Measurements from ENCODE around the gene GTF2H4.
"Not testable (repeated sequence)": the region's sequence is repeated elsewhere in the genome, so short reads cannot be mapped to it uniquely, and the experiment has no call there.

The GTF2H4 gene

DNA sequence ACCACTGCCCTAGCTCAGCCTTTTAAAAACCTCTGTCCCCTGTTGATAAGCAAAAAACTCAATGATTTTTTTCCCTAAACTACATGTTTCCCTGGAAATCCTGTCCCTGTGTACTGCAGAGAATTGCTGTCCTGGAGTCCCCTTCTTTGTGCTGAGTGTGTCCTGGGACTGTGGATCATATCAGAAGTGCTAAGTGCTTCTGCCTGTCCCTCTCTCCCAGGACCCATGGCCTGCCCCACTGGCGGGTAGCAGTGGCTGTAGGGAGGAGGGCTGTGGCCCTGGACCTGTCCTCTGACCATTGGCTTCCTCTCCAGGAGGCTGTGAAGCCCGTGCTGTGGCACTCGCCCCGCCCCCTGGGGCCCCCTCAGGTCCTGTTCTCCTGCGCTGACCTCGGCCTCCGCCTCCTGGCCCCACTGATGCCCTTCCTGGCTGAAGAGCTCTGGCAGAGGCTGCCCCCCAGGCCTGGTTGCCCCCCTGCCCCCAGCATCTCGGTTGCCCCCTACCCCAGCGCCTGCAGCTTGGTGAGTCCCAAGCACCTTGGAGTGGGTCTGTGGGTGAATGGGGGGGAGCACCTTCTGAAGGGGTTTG is 16.1 kb downstream of the GTF2H4 start:
- DNase-seq (ENCODE audit: low spot score) = not testable (repeated sequence)

DNA sequence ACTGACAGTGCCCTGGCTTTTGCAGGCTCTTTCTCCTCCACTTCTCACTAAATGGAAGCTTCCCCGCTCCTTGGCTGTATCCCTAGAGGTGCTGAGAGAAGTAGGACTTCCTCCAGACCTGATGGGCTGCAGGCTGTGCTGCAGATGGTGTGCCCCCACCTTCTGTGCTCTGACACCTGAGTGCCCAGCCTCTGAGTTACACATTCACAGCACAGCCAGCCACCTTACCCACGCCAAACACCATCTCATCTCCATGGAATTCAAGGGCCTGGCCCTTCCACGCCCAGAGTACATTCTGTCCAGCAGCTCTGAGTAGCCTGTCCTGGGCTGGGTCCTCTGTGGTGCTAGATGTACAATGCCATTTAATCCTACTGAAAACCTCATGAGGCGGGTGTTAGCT is 18.6 kb downstream of the GTF2H4 start:
- DNase-seq (ENCODE audit: low spot score) = no peak

DNA sequence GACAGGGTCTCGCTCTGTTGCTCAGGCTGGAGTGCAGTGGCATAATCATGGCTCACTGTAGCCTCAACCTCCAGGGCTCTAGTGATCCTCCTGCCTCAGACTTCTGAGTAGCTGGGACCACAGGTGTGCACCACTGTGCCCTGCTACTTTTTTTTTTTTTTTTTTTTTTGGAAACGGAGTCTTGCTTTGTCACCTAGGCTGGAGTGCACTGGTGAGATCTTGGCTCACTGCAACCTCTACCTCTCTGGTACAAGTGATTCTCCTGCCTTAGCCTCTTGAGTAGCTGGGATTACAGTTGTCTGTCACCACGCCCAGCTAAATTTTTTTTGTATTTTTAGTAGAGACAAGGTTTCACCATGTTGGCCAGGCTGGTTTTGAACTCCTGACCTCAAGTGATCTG is 19.1 kb downstream of the GTF2H4 start:
- DNase-seq (ENCODE audit: low spot score) = not testable (repeated sequence)

DNA sequence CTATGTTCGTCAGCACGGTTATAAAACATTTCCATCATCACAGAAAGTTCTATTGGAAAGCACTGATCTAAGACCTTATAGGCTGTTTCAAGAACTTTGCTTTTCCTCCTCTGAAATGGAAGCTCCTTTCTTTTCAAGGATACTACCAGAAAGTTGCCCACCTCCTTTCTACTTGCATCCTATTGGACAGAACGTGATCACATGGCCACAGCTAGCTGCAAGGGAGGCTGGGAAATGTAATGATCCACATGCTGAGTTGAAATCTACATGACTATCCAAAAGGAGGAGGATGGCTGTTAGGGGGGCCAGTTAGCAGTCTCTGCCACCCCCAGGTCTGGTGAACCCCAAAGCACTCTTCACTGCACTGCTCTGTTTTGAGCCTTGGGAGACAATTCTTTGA is 20.7 kb downstream of the GTF2H4 start:
- no peak for DNase-seq (ENCODE audit: low spot score)

DNA sequence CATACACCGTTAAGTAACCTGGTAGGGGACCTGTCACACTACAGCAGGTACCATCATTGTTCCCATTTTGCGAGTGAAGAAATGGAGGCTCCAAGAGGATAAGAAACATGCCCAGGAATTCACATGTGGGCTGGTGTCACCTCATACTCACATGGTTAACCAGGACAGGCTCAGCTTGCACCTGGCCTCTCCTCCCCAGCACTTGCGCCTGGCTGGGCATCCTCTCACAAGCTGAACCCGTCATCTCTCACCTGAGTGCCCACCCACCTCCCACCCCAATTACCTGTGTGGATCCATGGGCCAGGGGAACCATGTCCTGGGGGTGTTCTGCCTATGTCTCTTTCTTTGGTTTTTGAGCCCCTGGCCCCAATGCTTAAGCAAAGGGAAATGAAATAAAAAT is 22.5 kb downstream of the GTF2H4 start:
- DNase-seq (ENCODE audit: low spot score) = no peak

DNA sequence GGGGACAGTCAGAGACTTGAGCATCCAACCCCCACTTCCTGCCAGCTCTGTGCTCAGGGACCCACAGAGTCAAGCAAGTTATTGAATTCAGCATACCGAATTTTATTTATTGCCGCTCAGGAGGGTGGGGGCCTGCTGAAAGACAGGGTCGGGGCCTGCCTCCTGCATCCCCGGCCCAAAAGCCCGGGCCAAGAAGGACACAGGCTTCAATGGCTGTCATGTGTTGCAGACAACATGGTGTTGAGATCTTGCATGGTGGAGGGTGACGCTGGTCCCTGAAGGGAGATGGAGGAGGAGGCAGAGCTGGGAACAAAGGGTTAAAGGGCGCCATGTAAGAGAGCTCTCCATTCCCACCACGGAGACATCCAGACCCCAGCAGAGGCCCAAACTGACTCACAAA is 23.3 kb downstream of the GTF2H4 start:
- DNase-seq (ENCODE audit: low spot score) = no peak

DNA sequence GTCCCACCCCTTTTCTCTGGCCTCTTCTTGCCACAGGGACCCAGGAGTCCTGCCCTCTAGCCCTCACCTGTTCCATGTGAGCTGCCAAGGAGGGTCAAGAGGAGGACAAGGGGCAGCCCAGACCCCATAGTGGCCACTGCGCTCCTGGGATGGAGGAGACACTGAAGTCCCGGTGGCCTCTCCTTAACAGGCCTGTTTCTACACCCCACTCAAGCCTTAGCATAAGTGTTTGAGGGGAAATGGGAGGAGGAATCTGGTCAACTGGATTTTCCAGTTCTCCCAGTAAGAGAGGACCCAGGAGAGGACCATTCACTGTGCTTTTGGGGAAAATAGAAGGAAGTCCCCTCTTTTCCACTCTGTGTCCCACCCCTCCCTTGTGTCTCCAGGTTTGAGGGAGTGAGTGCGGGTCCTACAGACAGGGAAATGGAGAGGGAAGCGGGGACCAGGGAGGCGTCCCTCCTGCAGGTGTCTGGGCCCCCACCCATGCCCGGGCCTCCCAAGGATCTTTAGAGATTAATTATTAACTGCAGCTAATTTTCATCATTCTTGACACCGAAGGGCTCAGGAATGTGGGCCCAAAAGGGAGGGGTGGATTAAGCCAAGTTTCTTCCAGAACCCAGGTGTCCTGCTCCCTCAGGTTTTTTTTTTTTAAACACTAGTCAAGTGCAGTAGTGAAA is 24.1 kb downstream of the GTF2H4 start, which contains the start of gene SFTA2:
Gene SFTA2, minus strand, starts transcription at position 202 of the 677 bp plus-strand sequence. Its CDS starts 74 bp downstream, at position 128.
- no peak for DNase-seq (ENCODE audit: low spot score)

DNA sequence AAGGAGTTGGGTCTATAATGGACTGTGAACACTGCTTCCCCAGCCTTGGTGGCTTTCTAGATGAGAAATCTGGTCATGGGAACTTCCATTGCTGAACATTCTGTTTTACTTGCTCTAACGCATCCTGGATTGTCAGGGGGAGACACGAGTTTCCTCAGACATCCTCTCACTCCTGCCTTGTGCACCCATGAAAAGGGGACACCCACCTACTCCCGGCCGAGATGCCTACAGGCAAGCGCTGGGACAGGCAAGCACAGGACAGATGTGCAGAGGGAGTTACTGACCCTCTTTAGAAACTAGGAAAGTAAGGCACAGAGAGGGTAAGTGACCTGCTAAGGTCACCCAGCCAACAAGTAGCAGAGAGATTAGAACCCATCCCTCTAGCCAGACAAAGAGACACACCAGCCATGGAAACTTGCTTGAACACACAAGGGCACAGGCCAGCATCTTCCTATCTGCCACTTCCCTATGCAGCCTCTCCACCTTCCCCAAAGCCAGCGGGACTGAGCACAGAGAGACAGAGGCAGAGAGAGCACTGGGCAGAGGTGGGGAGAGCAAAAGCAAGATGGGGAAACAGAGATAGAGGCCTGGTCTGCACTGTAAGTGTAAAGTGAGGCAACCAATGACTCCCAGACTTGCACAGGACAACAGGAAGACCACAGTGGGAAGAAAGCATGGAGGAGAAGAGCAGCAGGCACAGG is 24.8 kb downstream of the GTF2H4 start:
- DNase-seq (ENCODE audit: low spot score) = no peak

DNA sequence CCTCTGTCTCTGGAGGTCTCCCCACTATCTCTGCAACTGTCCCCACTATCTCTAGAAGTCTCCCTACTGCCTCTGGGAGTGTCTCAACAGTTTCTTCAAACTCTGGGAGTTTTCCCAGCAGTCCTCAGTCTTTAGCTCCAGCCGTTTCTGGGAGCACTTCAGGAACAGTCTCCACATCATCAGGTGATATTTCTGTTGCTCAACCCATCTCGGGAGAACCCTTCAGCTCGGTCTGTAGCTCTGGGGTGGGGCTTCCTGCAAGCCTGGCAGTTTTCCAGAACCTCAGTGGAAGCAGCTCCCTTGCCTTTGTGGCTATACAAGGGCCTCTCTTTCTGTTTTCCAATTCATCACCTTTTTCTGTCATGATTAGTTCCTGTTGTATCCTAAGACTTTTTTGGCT is 27.0 kb downstream of the GTF2H4 start:
- DNase-seq (ENCODE audit: low spot score) = no peak

DNA sequence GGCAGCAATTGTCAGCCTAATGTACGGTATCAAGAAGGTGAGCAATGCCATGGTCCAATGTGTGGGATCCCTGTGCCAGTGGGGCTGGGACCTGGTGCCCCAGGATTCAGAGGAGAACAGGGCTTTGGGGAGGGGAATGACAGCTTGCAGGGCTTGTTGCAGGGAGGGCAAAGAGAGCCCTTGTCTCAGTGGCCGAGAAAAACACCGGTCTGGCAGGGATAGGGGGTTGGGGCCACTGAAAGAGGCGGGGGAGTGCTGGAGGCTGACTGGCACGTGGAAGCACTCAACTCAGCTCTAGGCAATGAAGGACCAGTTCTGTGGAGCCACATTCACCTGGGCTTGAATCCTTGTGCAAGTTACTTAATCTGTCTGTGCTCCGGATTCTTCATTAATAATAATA is 29.3 kb downstream of the GTF2H4 start:
- no peak for DNase-seq (ENCODE audit: low spot score)

DNA sequence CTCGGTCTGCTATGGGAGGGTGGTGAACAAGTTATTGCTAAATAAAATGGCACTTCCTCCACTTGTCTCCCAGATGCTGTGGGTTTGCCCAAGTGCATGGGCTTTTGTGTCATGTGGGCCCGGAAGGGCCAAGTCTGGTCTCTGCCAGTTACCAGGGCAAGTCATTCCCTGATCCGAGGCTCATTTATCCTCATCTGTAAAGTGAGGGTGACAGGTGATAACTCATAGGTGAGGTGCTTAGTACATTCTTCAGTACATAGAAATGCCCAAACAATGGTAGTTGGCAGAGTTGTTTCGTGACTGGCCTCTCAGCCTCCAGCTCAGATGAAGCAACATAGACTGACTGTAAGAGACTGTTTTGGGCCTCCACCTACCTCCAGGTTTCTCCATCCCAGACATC is 30.7 kb downstream of the GTF2H4 start:
- DNase-seq (ENCODE audit: low spot score) = no peak

DNA sequence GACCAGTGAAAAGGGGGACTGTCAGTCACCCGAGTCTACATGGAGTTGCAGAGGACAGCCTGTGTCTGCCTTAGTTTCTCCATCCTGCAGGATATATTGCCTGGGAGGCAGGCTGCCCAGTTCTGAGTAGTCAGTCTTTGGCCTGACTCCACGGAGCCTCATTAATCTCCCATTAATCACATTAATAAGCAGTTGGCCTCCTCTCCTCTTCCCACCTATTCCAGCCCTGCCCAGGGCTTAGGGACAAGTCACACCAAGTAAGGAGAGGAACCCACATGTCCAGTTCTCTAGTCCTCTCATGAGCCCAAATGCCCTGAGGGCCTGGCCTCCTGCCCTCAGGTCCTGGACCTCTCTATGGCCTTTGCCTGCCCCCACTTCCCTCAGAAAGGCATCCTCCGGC is 31.5 kb downstream of the GTF2H4 start:
- no peak for DNase-seq (ENCODE audit: low spot score)

DNA sequence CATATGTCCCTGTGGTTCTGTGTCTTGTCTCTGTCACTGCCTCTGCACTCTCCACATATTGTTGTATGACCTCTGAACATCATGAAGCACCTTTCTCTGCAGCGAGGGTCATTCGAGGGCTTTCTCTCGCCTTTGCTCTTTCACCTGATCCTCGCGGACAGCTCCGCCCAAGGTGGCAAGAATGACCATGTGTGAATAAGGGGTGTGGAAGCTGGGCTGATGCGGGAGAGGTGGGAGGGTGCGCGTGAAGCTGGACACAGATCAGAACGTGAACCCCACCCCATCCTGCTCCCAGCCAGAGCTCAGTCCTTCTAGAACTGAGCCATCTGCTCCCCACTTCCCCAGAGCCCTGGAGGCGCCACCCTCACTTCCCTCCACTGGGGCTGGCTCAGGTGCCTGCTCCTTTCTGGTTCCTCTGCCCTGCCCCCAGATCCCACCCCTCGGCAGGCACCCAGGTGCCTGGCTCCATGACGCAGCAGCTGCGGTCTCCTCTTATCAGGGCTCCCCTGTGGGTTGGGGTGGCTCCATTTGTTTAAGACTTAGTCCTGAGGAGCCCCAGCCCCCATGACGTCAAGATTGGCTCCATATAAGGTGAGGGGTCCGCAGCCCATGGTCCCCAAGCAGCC is 32.5 kb downstream of the GTF2H4 start, which contains the start of gene MUCL3:
Gene MUCL3, plus strand, starts transcription at position 613 of the 626 bp plus-strand sequence. CDS start 27 bp downstream, outside the sequence.
- DNase-seq (ENCODE audit: low spot score) = no peak

DNA sequence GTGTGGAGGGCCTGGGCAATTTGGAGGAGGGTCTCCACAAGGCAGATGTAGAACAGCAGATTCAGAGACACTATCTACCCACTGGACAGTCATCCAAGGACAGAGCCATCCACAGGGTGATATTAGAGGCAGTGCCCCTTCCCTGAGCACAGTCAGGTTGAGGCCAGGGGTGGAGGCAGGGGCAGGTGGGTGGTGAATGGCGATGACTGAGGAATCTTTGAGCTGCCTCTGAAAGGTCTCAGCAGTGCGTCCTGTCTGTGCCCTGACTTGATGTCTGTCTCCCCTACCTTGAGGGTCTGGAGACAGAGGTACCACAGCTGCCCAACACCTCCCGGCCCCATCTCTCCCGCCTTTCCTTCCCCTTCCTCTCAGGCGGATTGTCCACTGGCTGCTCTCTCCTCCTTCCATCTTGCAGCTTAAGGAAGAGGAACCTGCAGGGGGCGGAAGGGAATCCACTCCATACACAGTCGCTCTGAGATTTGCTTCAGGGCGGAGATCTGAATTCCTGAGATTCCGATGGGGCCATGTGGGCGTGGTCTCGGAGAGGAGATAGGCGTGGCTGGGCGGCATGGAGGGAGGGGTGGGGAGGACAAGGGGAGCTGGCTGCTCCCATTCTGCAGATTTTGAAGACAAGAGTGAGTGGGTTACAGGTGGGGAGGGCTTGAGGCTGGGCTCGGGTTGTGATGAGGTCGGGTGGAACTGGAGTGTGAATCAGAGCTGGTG is 34.5 kb downstream of the GTF2H4 start:
- peak; percentile 63 for DNase-seq (ENCODE audit: low spot score)

DNA sequence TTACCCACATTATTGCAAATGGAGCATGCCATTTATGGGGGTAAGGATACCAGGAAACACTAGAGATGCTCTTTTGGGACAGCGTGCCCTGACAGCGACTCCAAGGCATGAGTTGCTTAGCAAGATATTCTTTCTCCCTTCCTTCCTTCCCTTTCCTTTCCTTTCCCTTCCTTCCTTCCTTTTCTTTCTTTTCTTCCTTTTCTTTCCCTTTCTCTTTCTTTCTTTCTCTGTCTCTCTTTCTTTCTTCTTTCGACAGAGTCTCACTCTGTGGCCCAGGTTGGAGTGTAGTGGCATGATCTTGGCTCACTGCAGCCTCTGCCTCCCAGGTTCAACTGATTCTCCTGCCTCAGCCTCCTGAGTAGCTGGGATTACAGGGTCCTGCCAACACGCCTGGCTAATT is 36.0 kb downstream of the GTF2H4 start:
- DNase-seq (ENCODE audit: low spot score) = no peak

DNA sequence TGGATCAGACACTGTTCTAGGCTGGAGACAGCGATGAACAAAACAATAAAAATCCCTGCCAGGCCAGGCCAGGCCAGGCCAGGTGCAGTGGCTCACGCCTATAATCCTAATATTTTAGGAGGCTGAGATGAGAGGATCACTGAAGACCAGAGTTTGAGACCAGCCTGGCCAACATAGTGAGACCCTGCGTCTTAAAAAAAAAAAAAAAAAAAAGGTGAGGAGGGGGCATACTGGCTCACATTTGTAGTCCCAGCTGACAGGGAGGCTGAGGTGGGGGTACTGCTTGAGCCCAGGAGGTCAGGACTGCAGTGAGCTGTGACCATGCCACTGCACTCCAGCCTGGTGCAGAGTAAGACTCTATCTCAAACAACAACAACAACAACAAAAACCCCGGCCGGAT is 37.3 kb downstream of the GTF2H4 start:
- no peak for DNase-seq (ENCODE audit: low spot score)

DNA sequence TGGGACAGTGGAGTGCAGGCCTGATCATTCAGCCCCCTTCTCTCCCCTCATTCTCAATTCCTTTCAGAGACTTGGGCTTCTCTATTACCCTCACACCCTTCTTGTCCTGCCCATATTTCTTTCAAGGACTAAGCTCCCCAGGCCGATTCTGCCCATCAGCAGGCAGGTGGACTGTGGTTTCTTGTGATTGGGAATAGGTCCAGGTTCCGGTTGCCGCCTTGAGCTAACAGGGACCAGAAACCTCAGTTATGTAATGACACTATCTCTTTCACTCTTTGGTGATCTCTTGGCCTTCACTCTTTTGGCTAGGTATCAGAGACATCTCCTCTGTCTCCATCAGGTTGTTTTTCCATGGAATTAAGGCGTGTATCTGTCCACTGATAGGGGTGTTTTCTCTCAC is 39.2 kb downstream of the GTF2H4 start:
- no peak for DNase-seq (ENCODE audit: low spot score)

DNA sequence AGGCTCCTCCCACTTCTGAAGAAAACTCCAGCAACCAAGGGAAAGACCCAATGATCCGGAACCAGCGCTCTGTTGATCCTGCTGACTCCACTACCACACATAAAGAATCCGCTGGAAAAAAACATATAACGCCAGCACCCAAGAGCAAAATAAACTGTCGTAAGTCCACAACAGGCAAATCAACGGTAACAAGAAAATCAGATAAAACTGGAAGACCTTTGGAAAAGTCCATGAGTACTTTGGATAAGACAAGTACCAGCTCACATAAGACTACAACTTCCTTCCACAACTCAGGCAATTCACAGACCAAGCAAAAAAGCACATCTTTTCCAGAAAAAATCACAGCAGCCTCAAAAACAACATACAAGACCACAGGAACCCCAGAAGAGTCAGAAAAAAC is 40.8 kb downstream of the GTF2H4 start:
- DNase-seq (ENCODE audit: low spot score) = no peak

DNA sequence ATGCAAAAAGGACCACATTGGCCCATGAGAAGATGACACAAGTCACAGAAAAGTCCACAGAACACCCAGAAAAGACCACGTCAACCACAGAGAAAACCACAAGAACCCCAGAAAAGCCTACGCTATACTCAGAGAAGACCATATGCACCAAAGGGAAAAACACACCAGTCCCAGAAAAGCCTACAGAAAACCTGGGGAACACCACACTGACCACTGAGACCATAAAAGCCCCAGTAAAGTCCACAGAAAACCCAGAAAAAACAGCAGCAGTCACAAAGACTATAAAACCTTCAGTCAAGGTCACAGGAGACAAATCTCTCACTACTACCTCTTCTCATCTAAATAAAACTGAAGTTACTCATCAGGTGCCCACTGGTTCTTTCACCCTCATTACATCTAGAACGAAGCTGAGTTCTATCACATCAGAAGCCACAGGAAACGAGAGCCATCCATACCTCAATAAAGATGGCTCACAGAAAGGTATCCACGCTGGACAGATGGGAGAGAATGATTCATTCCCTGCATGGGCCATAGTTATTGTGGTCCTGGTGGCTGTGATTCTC is 44.0 kb downstream of the GTF2H4 start:
- no peak for DNase-seq (ENCODE audit: low spot score)

DNA sequence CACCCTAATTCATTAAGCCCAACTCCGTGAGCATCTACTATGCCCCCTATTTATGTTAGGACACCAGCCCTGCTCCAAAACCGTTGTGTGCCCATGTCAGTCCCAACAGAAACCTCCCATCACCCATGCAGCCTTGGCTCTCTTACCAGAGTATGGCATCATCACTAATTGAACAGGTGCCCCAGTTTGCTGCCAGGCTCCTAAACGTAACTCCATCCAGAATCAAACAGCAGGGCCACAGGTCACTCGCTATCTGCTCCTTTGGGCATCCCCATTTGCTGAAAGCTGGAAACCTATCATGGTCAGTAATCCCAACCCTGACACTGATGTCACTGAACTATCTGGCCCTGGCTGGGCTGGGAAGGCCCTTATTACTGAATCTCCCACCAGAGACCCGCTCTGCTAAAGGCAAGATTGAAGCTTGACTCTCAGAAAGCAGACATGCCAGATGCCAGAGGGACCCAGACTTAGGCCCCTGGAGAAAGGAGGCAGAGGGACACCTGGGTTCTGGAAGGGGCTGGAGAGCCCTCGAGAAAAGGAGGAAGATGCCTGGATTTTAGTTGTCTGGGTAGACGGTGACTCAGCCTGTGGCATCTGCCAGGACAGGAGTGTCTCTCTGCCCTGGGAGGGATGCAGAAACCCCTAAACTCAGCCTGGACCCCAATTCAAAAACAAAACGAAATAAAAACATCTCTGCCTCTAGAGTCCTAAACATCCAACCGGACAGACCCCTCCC is 46.8 kb downstream of the GTF2H4 start:
- DNase-seq (ENCODE audit: low spot score) = no peak

DNA sequence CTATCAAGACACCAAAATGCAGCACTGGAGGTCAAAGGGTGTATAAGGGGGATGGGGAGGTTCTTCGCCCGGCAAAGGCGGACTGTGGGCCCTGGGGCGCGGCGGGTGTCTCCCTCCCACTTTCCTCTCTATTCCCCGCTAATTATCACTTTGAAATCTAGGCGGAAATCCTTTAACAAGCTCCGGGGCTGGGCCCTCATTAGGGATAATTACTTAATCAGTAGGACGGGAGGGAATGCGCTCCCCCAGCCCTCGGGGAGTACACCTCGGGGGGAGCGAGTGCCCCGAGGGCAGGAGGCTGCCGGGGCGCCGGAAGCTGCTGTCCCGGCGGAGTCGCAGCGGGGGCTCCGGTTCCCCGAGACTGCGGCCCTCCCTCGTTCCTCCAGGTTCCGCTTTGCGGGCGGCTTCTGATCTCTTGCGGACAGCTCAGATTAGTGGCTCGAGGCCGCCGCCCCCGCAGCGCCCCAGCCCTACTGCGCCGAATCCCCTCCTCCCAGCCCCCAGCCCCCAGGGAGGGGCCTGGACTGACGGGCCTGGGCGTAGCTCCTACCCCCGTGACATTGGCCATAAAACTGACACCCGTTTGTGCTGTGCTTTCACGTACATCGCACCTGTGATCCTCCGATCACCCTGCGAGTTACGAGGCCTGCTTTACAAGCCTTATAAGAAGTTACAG is 47.5 kb downstream of the GTF2H4 start:
- no peak for DNase-seq (ENCODE audit: low spot score)

Data from HuH-7.5 (cell line).